LHCN-M2 (cell line): ENCODE data around the gene SNAPC1. TPM values are rescaled to one million over a fixed set of nuclear protein-coding genes. Genes with fewer than 3 reads are reported as not detected.
"Not testable (repeated sequence)": the region's sequence is repeated elsewhere in the genome, so short reads cannot be mapped to it uniquely, and the experiment has no call there.

Experiments
- DNase-seq: peaks from one replicate; pipeline ENCODE4 v3.0.0-alpha.2; 2012; ENCODE audit warnings: low read depth
- total RNA-seq: library from RNA; depleted of rRNA; stranded (reverse); fragments of >200 nt; gene quantifications from 2 replicates; pipeline ENCODE4 v1.2.3, GENCODE V29; 2014

The SNAPC1 gene
- total RNA-seq, 1 experiment from 2014 or later = 38.6 TPM

DNA sequence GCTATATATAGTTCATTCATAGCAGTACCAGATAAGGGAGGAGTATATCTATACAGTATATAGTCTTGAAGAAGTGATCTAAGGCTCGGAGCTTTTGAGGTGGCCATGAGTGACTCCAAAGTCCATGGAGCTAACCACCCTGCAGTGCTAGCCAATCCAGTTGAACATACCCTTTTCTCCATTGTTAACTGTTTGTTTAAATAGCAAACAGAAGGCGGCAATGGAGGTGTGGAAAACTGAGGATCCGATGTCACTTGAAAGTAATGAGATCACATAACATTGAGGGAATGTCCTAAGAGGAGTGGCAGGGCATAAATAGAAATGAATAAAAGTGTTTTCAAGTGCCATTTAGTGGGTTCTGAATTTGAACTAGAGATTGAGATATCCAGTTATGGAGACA is 12.4 kb upstream of the SNAPC1 start:
- no peak for DNase-seq

DNA sequence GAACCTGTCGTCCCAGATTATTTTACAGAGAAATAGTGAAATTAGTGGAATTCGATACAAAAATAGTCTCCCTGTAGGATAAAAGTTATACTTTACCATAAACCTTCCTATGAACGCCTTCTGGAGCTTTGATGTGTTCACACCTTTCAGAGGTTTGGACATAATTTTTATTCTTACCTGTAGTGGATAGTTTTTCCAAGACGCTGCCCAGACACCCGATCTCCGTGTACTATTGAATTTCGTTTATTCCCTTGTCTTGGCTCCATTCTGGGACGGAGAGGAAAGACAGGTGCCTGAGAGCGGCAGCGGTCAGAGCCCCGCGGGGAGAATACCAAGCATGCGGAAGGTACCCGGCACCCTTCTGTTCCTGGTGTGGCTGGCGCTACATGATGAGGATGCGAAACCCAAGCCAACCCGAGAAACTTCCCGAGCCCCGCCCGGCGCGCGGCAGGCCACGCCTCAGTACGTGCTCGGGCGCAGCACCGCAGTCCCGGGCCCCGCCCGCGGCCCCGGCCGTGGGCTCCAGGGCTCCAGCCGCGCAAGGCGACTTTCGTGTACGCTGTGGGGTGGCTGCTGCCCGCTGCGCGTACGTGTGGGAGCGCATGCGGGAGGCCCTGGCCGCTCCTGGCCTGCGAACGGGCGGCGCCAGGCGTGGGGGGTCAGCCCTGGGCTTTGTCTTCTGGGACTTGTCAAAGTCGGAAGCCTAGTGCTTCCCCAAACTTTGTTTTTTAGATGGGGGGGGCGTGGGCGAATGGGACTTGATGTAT is 11.3 kb upstream of the SNAPC1 start:
- DNase-seq = peak; percentile 70

DNA sequence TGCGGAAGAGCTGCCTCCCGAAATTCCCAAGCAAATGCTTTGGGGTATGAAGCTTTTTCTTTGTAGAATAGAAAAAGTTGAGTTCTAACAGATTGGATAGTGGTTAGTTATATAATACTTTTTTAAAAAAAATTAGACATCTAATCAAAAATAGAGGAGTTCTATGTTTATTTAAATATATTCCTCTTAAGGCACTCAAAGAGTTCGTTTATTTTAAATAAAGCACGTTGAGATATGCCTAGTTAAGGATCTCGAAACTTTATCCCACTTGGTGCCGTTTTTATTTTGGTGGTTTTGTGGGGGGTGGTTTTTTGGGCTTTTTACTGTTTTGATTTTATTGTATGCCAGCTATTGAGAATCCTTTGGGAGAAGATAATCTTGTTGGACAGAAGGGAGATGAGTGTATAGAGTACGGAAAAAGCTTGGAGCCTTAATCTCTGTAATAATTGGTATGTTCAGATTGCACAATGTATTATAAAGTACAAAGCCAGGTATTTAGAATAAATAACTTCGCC is 10.7 kb upstream of the SNAPC1 start:
- no peak for DNase-seq

DNA sequence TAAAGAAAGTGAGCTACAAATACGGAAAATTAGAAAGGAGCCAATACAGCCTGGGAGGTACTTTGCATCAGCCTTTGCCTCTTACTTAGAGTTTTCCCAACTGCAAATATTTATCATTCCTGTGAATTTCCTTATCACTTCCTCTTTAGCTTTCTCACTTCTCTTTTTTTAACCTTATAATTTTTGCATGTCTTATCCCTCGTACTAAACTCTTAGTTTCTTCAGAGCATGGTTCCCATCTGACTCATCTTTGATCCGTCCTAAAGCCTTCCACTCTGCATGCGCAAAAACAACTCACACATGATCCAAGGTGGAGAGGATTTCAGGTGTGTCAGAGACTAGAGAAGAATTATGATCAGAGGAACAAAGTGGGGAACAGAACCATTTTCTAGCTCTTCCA is 9.6 kb upstream of the SNAPC1 start:
- no peak for DNase-seq

DNA sequence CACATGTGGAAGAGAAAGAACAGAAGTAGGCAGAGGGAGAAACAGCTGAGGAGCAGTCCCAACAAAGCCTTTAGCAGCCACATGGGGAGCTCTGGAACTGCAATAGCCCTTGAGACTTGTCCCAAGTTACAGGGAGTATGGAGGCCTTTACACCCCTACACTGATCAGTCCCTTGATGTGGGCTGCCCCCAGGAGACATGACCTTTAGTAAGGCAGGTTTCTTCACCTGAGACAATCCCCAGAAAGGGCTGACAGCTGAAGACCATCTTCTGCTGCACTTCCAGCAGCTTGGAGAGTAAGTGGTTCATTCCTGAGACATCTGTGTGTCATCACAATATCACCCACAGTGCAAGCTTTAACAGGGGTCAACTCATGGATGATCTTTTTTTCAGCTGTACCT is 8.6 kb upstream of the SNAPC1 start:
- DNase-seq = no peak

DNA sequence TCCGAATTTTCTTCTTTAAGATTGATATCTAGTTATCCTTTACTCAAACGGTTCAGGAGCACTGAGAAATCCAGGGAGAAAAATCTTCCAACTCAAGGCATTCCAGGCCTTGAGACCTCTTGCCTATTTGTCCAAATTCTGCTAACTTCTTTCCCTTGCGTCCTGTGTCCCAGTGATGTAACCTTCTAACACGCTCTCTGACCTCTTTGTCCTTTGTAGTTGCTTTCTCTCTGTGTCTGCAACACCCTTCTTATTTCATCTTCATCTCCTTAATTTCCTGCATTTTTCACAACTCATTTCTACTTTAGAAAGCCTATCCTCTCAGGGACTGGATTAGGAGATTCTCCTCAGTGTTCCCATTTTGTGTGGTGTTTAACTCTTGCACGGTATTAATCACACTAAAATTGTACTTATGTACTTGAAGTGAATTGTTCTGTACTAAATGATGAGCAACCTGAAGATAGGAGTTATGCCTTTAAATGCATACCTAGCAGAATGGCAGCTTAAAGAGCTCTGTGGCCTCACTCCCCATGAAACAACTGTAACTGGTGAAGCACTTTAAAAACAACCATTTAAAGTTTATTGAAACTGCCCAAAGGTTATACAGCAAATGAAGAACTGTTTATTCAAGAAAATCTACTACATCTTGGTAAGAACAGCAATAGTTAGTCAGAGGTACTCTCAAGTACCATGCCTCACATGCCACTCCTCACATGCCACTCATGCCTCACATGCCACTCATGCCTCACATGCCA is 7.4 kb upstream of the SNAPC1 start:
- DNase-seq = no peak

DNA sequence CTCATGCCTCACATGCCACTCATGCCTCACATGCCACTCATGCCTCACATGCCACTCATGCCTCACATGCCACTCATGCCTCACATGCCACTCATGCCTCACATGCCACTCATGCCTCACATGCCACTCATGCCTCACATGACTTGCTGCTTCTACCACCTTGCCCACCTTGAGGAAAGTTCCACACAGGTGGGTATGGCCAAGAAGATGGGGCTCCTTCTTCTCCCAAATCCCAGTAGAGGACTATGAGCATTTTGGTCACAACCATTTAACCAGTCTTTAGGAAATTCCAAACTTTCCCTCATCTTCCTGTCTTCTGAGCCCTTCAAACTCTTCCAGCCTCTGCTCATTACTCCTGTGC is 6.9 kb upstream of the SNAPC1 start:
- DNase-seq = not testable (repeated sequence)

DNA sequence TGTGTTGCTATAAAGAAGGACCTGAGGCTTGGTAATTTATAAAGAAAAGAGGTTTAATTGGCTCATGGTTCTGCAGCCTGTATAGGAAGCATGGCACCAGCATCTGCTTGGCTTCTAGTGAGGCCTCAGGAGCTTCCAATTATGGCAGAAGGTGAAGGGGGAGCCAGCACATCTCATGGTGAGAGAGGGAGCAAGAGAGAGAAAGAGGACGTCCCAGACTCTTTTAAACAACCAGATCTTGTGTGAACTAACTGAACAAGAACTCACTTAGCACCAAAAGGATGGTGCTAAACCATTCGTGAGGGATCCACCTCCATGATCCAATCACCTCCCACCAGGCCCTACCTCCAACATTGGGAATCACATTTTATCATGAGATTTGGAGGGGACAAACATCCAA is 6.1 kb upstream of the SNAPC1 start:
- no peak for DNase-seq

DNA sequence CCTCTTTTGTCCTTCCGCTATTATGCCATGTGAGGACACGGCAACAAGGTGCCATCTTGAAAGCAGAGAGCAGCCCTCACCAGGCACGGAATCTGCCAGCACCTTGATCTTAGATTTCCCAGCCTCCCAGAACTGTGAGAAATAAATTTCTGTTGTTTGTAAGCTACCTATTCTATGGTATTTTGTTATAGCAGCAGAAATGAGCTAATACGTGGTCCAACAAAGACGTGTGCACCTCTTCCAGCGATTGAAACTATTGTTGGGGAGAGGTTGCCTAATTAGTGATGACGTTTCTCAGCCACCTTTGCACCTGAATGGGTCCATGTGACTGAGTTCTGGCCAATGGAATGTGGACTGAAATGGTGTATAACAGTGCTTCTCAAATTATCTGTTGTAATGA is 2.3 kb upstream of the SNAPC1 start:
- DNase-seq = no peak

DNA sequence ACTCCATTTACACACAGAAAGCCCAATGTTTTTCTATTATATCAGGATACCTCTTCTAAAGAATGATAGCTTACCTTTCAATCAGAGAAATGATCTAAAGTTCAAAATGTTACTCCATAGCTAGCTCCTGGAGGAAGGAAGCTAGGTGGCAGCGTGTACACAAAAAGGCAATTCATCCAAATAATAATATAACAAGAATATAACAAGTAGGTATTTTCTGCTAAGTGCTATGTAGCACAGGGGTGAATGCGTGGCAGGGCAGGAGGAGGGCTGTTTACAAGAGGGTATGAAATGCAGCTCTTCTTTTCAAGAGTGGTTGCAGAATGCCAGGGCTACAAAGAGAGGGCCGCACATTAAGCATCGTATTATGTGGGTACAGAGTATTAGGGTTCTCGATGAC is 663 bp upstream of the SNAPC1 start:
- no peak for DNase-seq

DNA sequence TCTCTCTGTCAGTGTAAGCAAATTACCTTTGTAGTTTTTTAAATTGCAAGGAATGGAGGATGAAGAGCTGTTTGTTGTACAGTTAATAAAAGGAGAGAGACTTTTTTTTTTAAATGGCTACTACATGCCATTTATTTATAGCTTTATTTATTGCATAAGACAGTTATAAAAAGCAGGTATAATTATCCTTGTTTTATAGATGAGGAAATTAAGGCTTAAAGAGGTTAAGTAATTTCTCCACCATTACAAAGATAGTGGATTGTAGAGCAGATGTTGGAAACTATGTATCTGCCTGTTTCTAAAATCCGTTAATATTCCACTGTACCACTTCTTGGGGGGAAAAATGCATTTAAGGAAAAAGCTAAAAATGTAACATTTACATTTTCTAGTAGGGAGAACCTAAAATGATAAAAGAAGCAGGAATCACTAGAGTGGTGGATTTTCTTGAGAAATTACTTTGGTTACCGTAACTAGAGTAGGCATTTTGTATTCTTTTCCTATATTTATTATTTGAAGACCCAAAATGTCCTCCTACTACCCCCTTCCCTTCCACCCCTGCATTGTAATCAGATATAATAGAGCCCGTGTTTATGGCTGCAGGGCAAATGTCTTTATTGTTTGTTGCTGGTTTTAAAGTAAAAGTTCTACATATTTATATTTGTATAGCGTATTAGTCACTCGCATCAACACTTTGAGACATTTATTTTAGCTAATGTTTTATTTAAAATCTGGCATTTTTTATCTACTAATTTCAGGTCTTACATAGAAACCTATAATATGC is 2.3 kb downstream of the SNAPC1 start:
- no peak for DNase-seq

DNA sequence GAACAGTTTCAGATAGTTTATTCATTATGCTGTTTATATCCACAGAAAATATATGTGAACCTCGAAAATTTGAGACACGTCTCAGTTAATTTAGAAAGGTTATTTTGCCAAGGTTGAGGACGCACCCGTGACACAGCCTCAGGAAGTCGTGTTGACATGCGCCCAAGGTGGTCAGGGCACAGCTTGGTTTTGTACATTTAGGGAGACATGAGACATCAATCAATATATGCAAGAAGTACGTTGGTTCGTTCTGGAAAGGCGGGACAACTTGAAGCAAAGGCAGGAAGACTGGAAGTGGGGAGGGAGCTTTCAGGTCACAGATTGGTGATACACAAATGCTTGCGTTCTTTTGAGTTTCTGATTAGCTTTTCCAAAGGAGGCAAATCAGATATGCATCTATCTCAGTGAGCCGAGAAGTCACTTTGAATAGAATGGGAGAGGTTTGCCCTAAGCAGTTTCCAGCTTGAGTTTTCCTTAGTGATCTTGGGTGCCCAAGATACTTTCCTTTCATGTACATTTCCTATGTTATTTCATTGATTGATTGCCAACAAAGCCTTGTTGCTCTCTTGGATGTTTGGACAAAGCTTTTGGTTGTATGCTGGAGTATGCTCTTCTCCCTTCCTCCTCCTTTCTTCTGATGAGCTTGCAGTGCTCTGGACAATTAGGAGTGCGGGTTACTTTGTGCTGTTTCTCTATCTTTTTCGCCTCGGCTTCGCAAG is 3.2 kb downstream of the SNAPC1 start:
- peak; percentile 54 for DNase-seq

DNA sequence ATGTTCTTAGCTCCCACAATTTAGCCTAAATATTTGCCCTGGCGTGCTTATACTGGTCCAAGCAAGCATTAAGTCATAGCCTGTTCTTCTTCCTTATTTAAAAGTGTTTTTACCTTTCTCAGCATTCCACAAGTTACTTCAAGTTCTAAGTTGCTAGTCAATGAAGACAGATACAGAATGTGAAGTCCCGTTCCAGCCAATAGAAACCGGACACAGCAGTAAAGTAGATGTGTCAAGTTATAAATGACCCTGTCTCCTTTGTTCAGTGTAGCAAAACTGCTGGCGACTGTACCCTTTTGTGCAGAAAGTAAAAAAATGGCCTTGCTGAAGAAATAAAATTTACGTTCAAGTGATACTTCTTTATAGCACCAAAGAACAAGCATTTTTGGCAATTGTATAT is 3.9 kb downstream of the SNAPC1 start:
- no peak for DNase-seq

DNA sequence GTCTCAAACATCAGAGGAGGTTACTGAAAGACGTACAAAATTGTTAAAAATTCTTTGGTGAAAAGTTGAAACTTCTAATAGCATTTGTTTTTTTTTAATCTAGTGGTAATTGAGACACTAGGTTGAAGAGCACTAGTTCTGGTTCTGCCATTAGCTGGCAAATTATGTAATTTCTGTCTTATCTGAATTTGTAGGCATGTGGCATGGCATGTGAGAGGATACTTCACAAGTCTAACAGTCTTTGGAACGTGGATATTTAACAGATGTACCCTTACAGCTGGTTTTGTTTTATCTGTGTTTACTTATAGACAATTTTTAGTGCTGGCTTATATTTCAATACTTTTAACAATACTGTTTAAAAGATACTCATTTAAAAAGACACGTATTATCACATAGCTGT is 6.0 kb downstream of the SNAPC1 start:
- no peak for DNase-seq

DNA sequence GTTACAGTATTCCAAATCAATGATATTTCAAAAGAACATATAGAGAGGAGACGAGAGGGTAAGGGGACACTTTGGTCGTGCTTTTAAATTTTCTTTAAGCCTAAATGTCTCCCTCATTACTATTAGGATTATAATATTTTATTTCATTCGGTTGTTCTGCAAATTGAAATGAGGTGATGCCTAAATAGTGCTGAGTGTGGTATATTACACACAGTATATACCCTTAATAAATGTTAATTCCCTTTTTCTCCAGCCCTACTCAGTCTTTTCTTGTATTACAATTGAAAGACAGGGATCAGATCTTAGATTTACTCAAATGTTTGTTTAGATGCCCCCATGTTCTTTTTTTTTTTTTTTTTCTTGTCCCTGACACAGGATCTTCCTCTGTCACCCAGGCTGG is 7.7 kb downstream of the SNAPC1 start:
- DNase-seq = no peak

DNA sequence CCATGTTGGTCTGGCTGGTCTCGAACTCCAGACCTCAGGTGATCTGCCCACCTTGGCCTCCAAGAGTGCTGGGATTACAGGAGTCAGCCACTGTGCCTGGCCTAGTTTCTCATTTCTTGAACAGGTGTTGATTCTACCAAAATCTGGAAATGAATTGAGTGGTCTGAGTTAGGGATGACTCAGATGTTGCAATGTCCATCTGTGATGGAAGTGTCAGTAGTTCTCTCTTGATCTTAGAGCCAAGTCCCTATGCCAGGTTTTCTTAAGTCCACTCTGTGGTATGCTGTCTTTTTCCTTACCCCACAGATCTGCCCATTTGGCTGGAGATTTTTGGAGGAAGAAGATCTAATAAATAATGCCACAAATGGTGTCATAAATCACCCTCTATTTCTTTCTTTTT is 12.6 kb downstream of the SNAPC1 start:
- DNase-seq = peak; percentile 71

DNA sequence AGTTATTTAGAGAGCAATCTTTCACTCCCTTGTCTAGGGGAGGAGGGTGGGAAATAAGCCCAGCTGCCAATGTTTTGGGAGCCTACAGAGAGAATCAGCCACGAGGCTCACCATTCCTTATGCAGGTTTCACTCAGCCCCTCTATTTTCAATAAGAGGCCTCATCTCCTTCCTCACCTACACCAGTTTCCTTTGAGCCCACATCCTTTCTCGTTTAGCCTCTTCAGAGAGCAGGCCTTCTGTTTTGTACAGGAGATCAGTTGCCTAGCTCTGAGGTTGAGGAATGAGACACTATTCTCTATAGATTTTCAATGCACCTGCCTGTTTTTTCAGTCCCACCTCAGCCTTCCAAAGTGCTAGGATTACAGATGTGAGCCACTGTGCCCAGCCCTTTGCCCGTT is 17.9 kb downstream of the SNAPC1 start:
- DNase-seq = no peak

DNA sequence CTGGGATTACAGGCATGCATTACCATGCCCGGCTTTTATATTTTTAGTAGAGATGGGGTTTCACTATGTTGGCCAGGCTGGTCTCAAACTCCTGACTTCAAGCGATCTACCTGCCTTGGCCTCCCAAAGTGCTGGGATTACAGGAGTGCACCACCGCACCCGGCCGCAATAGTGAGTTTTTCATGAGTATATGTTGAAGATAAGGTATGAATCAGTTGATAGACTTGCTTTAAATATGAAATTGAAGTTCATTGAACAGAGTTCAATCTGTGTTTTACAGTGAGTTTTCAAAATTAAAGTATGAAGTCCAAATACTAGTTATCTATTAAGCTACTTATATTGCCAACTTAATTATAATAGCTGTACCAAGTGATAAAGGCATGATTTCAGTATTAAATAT is 35.1 kb downstream of the SNAPC1 start:
- no peak for DNase-seq

DNA sequence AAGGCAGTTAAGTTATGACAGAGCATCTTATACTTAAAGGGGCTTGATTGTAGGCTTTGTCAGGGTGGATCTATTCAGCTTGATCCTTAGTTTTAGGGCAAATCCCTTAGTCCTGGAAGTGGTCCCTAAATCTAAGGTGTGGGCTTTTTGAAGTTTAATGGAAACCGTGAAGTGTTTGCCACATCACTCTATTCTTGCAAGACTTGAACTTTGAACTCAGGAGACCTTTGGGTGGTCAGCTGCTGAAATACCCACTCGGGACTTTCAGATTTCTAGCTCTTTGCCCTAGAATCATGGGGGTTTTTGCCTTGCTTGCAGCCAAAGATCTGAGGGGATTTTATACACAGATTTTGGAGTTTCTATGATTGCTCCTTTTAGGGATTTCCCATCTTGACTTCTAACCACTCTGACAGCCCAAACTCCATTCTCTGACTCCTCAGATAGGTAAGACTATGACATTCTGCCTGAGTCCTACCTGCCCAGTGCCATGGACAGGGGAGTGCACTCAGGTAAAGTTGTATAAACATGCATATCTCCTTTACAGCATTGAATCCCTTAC is 39.9 kb downstream of the SNAPC1 start:
- DNase-seq = no peak

DNA sequence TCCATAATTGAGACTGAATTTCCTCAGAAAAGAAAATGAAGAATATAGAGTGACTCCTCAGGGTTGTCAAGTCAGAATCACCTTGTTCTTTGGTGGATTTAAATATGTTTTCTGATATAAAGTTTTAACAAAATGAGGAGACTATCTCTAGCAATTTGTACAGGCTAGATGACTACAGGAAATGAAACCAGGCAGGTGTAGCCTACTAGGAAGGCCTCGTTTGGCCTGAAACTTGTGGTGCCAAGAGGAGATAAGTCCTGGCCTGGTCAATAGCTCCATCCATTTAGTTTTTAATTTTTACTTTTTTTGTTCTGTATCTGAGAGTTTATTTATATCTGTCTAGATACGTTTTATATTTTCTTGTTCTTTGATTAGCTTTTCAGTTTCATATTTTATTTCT is 41.5 kb downstream of the SNAPC1 start:
- no peak for DNase-seq

DNA sequence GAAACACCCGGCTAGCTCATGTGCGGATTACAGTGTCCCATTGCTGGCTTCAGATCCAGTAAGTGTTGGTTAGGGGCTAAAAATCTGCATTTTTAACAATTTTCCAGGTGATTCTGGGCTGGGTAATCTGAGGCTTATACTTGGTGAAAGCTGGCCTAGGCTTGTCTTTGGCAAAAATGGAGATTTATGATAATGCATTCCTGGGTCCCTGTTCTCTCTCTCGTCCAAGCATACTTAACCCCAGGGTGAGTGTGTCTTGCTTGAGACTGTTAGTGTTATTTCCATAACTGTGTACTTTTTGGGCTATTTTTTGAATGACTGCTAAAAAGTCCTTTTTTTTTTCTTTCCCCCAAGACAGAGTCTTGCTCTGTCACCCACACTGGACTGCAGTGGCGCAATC is 43.2 kb downstream of the SNAPC1 start:
- DNase-seq = no peak
